SK-N-SH (cell line): ENCODE data around the gene RNU7-1. TPM values are rescaled to one million over a fixed set of nuclear protein-coding genes. Genes with fewer than 3 reads are reported as not detected.

Experiments
- CTCF ChIA-PET: fragments of 300-600, 350-600 bp; formaldehyde crosslinking; extraction: SDS; loops from one replicate; lab custom pipeline; 2021; lab: Yijun Ruan, JAX
- POLR2A ChIA-PET: fragments of 350-600 bp; sonication (Branson Sonifier 250); formaldehyde crosslinking; extraction: SDS; loops from one replicate; lab custom pipeline; 2020; ENCODE audit warnings: antibody characterized with exemption, inconsistent platforms; lab: Yijun Ruan, JAX
- DNase-seq: peaks from one replicate; pipeline ENCODE4 v3.0.0; 2012
- H2AFZ ChIP-seq: fragments of 200-600 bp; sonication (generic); 2 replicates; pipeline ENCODE4 v1.8.1; 2016; ENCODE audit warnings: antibody characterized with exemption, mild to moderate bottlenecking, low read depth
- H3F3A ChIP-seq: fragments of 200-600 bp; sonication (generic); replicated peaks from 2 replicates; pipeline ENCODE3; 2016; ENCODE audit warnings: antibody characterized with exemption, mild to moderate bottlenecking; ENCODE audit not compliant: insufficient read depth
- H3K27ac ChIP-seq, 2 experiments: fragments of 200-500 bp in 1 of 2; fragments of 200-600 bp in 1 of 2; sonication (Bioruptor generic) in 1 of 2; sonication (generic), shearing (Covaris generic) in 1 of 2; 2 replicates each; pipeline versions ENCODE4 v1.5.1 to v1.6.1; 2014 to 2016; ENCODE audit warnings: low read depth in 2 of 2, inconsistent platforms in 1 of 2, low read length in 1 of 2, mild to moderate bottlenecking in 1 of 2, mixed read lengths in 1 of 2
- H3K27me3 ChIP-seq: fragments of 200-600 bp; sonication (generic), shearing (Covaris generic); 2 replicates; pipeline ENCODE4 v1.6.1; 2016; ENCODE audit warnings: mixed run types; ENCODE audit not compliant: insufficient read depth
- H3K36me3 ChIP-seq, 2 experiments: fragments of 200-500 bp in 1 of 2; fragments of 200-600 bp in 1 of 2; sonication (Bioruptor generic) in 1 of 2; sonication (generic) in 1 of 2; replicated peaks in 1 of 2; 2 replicates each; pipeline versions ENCODE3 to v1.5.1; 2014 to 2016; ENCODE audit warnings: low read length in 1 of 2, mild to moderate bottlenecking in 1 of 2; ENCODE audit not compliant: insufficient read depth in 2 of 2, control insufficient read depth in 1 of 2
- H3K4me1 ChIP-seq, 2 experiments: fragments of 200-500 bp in 1 of 2; fragments of 200-600 bp in 1 of 2; sonication (Bioruptor generic) in 1 of 2; sonication (generic), shearing (Covaris generic) in 1 of 2; 2 replicates each; pipeline versions ENCODE4 v1.5.1 to v1.6.1; 2014 to 2016; ENCODE audit warnings: low read depth in 1 of 2, low read length in 1 of 2, mixed run types in 1 of 2; ENCODE audit not compliant: insufficient read depth in 2 of 2, control insufficient read depth in 1 of 2
- H3K4me2 ChIP-seq: fragments of 200-600 bp; sonication (generic), shearing (Covaris generic); 2 replicates; pipeline ENCODE4 v1.6.1; 2017; ENCODE audit warnings: mixed run types
- H3K4me3 ChIP-seq, 2 experiments: fragments of 200-500 bp in 1 of 2; fragments of 200-600 bp in 1 of 2; sonication (Bioruptor generic) in 1 of 2; sonication (generic), shearing (Covaris generic) in 1 of 2; 2 replicates each; pipeline versions ENCODE4 v1.5.1 to v1.8.1; 2014 to 2016; ENCODE audit warnings: low read depth in 2 of 2, inconsistent platforms in 1 of 2, low read length in 1 of 2, mild to moderate bottlenecking in 1 of 2, mixed read lengths in 1 of 2, moderate library complexity in 1 of 2
- H3K79me2 ChIP-seq: fragments of 200-600 bp; sonication (generic); 2 replicates; pipeline ENCODE4 v1.8.1; 2017; ENCODE audit warnings: mild to moderate bottlenecking; ENCODE audit not compliant: insufficient read depth
- H3K9ac ChIP-seq: fragments of 200-600 bp; sonication (generic); 2 replicates; pipeline ENCODE4 v1.6.1; 2017; ENCODE audit warnings: mixed run types
- H3K9me2 ChIP-seq: fragments of 200-600 bp; sonication (generic); 2 replicates; pipeline ENCODE4 v1.6.1; 2017; ENCODE audit warnings: mixed run types
- H3K9me3 ChIP-seq: fragments of 200-600 bp; sonication (generic); 2 replicates; pipeline ENCODE4 v1.6.1; 2017; ENCODE audit warnings: mixed run types, mild to moderate bottlenecking, moderate library complexity
- H4K20me1 ChIP-seq: fragments of 200-600 bp; sonication (generic); 2 replicates; pipeline ENCODE4 v1.6.1; 2017; ENCODE audit warnings: mild to moderate bottlenecking, mixed run types; ENCODE audit not compliant: insufficient read depth
- EP300 ChIP-seq, 2 experiments: IDR thresholded peaks; 2 replicates each; pipeline versions ENCODE4 v1.4.0 to v1.6.1; 2012; ENCODE audit warnings: borderline replicate concordance in 1 of 2, low read depth in 1 of 2, low read length in 1 of 2
- EZH2phosphoT487 ChIP-seq: fragments of 200-600 bp; sonication (generic); IDR thresholded peaks from 2 replicates; pipeline ENCODE4 v1.6.1; 2017; ENCODE audit warnings: low read depth, mixed run types, mild to moderate bottlenecking, antibody characterized with exemption, moderate library complexity, borderline replicate concordance
- GABPA ChIP-seq: IDR thresholded peaks from 2 replicates; pipeline ENCODE4 v1.4.0; 2012; ENCODE audit warnings: low read depth, mild to moderate bottlenecking
- GATA2 ChIP-seq: sonication (generic); formaldehyde crosslinking; IDR thresholded peaks from 2 replicates; pipeline ENCODE4 v1.5.0; 2020; ENCODE audit warnings: mild to moderate bottlenecking, missing genetic modification reagents
- MXI1 ChIP-seq: IDR thresholded peaks from 2 replicates; pipeline ENCODE4 v1.6.1; 2012; ENCODE audit warnings: mild to moderate bottlenecking, low read depth, low read length, improper control_type of control experiment
- POLR2AphosphoS5 ChIP-seq: IDR thresholded peaks from 2 replicates; pipeline ENCODE4 v1.6.1; 2012; ENCODE audit warnings: low read depth, low read length
- RAD21 ChIP-seq: IDR thresholded peaks from 2 replicates; pipeline ENCODE4 v1.6.1; 2012; ENCODE audit warnings: mild to moderate bottlenecking, low read length
- RFX5 ChIP-seq: IDR thresholded peaks from 2 replicates; pipeline ENCODE4 v1.6.1; 2012; ENCODE audit warnings: mild to moderate bottlenecking, improper control_type of control experiment, low read length
- TAF1 ChIP-seq: IDR thresholded peaks from 2 replicates; pipeline ENCODE4 v1.6.1; 2012; ENCODE audit warnings: low read depth, mild to moderate bottlenecking, low read length, moderate library complexity, borderline replicate concordance
- YY1 ChIP-seq: IDR thresholded peaks from 2 replicates; pipeline ENCODE4 v1.4.0; 2012; ENCODE audit warnings: low read depth, mild to moderate bottlenecking
- WGBS: methylation state at CpG from one replicate; pipeline ENCODE4 v1.1.6; 2017; ENCODE audit warnings: low lambda C conversion rate; 5-methylcytosine and 5-hydroxymethylcytosine counted together
- polyA plus RNA-seq, 3 experiments: library from polyadenylated mRNA; depleted of rRNA; stranded (reverse); fragments of >200 nt; gene quantifications; 2 replicates each; pipeline ENCODE4 v1.2.3, GENCODE V29; 2012
- TF ChIP-seq, protein P1 (sequence below): IDR thresholded peaks from 2 replicates; pipeline ENCODE4 v1.4.0; 2012; ENCODE audit warnings: low read depth, borderline replicate concordance
- TF ChIP-seq, protein P2 (sequence below): IDR thresholded peaks from 2 replicates; pipeline ENCODE4; 2012
- TF ChIP-seq, protein P3 (sequence below): fragments of 150-350 bp; IDR thresholded peaks from 2 replicates; pipeline ENCODE4 v1.6.1; 2017; ENCODE audit warnings: antibody characterized with exemption, low read length, low read depth, borderline replicate concordance
- TF ChIP-seq, protein P4 (sequence below): fragments of 150-350 bp; IDR thresholded peaks from 2 replicates; pipeline ENCODE4 v1.6.1; 2016; ENCODE audit warnings: mild to moderate bottlenecking, low read depth, low read length

The RNU7-1 gene
- polyA plus RNA-seq, 1 of the 3 experiments (the other 2 are of a cell fraction), result not detected

DNA sequence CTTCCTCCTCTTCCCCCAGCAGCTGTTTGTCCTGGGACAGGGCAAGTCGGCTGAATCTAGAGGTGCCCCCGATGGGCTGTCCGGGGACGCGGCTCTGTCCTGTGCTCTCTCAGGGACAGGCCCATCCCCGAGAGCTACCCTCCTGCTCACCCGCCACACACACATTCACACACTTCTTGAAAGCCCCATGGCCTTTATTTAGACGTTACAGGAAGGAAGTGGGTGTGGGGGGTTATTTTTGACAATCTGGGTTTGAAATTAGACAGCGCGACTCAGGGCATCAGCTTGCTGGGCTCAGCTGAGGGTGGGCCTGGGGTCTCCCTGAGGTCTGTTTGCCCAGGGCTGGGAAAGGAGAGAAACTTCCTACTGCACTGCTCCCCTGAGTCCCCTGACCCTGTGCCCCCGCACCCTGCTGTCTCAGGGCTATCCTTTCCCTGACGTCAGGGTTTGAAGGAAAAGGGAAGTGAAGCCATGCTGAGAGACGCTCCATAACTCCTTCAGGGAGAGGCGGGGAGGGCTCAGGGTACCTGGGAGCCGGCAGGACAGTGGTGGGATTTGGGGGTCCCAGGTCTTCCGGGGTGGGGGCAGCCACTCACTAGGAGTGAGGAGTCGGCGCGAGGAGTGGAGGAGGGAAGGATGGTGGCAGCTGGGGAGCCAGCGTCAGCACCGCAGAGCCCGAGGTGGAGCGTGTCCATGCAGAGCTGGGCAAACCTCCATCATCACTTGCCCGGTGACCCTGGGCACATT is 15.6 kb downstream of the RNU7-1 start:
- H3K79me2 ChIP-seq, result no peaks in the 10 kb centered on the region
- no peaks in the 10 kb centered on the region for H3K27me3 ChIP-seq
- H3K27ac ChIP-seq, result no peak overlapping the region
- no peak for DNase-seq
- H3K4me2 ChIP-seq, result no peak overlapping the region
- H3K4me1 ChIP-seq, result peaks cover 0 to 8% of the 10 kb centered on the region in 2 experiments; a peak in 2 of 4 replicates
- no peaks in the 10 kb centered on the region for H3K9me3 ChIP-seq
- no peak overlapping the region for H2AFZ ChIP-seq
- WGBS, result 88% methylated on average over 22 of the region's 24 CpGs
- TF ChIP-seq, protein P1, sequence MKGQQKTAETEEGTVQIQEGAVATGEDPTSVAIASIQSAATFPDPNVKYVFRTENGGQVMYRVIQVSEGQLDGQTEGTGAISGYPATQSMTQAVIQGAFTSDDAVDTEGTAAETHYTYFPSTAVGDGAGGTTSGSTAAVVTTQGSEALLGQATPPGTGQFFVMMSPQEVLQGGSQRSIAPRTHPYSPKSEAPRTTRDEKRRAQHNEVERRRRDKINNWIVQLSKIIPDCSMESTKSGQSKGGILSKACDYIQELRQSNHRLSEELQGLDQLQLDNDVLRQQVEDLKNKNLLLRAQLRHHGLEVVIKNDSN, result no peak
- TF ChIP-seq RAD21, result no peak
- no peak for TF ChIP-seq EZH2phosphoT487
- TF ChIP-seq, protein P2, sequence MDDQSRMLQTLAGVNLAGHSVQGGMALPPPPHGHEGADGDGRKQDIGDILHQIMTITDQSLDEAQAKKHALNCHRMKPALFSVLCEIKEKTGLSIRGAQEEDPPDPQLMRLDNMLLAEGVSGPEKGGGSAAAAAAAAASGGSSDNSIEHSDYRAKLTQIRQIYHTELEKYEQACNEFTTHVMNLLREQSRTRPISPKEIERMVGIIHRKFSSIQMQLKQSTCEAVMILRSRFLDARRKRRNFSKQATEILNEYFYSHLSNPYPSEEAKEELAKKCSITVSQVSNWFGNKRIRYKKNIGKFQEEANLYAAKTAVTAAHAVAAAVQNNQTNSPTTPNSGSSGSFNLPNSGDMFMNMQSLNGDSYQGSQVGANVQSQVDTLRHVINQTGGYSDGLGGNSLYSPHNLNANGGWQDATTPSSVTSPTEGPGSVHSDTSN, result no peak
- TF ChIP-seq, protein P3, sequence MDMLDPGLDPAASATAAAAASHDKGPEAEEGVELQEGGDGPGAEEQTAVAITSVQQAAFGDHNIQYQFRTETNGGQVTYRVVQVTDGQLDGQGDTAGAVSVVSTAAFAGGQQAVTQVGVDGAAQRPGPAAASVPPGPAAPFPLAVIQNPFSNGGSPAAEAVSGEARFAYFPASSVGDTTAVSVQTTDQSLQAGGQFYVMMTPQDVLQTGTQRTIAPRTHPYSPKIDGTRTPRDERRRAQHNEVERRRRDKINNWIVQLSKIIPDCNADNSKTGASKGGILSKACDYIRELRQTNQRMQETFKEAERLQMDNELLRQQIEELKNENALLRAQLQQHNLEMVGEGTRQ, result no peak
- no peak for TF ChIP-seq TAF1
- TF ChIP-seq POLR2AphosphoS5, result no peak
- TF ChIP-seq, protein P4, sequence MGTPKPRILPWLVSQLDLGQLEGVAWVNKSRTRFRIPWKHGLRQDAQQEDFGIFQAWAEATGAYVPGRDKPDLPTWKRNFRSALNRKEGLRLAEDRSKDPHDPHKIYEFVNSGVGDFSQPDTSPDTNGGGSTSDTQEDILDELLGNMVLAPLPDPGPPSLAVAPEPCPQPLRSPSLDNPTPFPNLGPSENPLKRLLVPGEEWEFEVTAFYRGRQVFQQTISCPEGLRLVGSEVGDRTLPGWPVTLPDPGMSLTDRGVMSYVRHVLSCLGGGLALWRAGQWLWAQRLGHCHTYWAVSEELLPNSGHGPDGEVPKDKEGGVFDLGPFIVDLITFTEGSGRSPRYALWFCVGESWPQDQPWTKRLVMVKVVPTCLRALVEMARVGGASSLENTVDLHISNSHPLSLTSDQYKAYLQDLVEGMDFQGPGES, result no peak
- H4K20me1 ChIP-seq, result no peaks in the 10 kb centered on the region
- ChIA-PET CTCF (interaction anchor here (1.4 to 8.0 kb wide), 3 partner anchors 14 to 149 kb away, joined by 4 to 114 read pairs (median 62); partner anchors contain the start of genes C12orf57 and RNU7-1), POLR2A (interaction anchor here (1.5 kb wide), 1 partner anchor 15 kb away, joined by 3 read pairs; the partner anchor contains the start of gene C12orf57)
- no peak overlapping the region for H3K4me3 ChIP-seq
- peaks cover 2% of the 10 kb centered on the region for H3F3A ChIP-seq
- H3K36me3 ChIP-seq, result peaks cover 0 to 1% of the 10 kb centered on the region in 2 experiments
- H3K9ac ChIP-seq, result no peak overlapping the region
- H3K9me2 ChIP-seq, result no peaks in the 10 kb centered on the region

DNA sequence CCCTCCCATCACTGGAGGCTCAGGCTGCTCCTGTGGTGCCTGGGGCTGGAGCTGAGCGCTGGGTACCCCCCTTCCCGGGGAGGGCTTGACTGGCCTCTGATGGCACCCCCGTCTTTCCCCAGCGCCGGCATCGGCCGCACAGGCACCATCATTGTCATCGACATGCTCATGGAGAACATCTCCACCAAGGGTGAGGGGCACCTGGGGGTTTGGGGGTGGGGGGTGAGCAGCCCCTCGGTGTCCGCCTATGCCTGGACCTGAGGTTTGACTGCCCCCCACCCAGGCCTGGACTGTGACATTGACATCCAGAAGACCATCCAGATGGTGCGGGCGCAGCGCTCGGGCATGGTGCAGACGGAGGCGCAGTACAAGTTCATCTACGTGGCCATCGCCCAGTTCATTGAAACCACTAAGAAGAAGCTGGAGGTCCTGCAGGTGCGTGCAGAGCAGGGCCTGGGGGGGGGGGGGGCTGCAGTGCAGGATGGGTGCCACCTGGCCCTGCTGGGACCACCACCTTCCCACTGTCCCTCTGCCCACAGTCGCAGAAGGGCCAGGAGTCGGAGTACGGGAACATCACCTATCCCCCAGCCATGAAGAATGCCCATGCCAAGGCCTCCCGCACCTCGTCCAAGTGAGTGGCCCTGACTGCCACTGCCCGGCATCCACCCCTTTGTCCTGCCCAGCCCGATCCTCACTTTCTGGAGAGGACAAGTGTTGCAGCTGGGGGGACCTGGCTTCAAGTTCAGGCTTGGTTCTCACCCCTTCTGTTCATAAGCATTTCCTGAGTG is 16.4 kb downstream of the RNU7-1 start:
- Histone ChIP-seq H2AFZ (no peak overlapping the region), H3K9me2 (no peaks in the 10 kb centered on the region), H3K4me3 (no peak overlapping the region), H3K27ac (no peak overlapping the region), H4K20me1 (no peaks in the 10 kb centered on the region), H3K36me3 (peaks cover 0 to 9% of the 10 kb centered on the region in 2 experiments), H3K9ac (no peak overlapping the region), H3K4me1 (peaks cover 0 to 8% of the 10 kb centered on the region in 2 experiments; a peak in 2 of 4 replicates), H3K79me2 (no peaks in the 10 kb centered on the region), H3K9me3 (no peaks in the 10 kb centered on the region), H3K27me3 (no peaks in the 10 kb centered on the region), H3K4me2 (no peak overlapping the region), H3F3A (peaks cover 9% of the 10 kb centered on the region)
- POLR2A ChIA-PET, result interaction anchor here (0.7 to 6.8 kb wide), 3 partner anchors 15 to 35 kb away, joined by 3 to 62 read pairs (median 3); partner anchors contain the start of genes C12orf57 and RNU7-1
- no peak for DNase-seq
- WGBS, result 70% methylated on average over 12 of the region's 26 CpGs
- CTCF ChIA-PET, result interaction anchor here (0.7 to 8.0 kb wide), 4 partner anchors 15 to 153 kb away, joined by 3 to 114 read pairs (median 33); partner anchors contain the start of genes C12orf57 and RNU7-1
- TF ChIP-seq, protein P1, result no peak
- TF ChIP-seq, protein P2, result no peak
- no peak for TF ChIP-seq MXI1
- TF ChIP-seq GATA2 (CRISPR knock-in tag), result no peak
- TF ChIP-seq GABPA, result no peak
- no peak for TF ChIP-seq RFX5
- no peak for TF ChIP-seq YY1
- TF ChIP-seq EP300 (IDR thresholded peaks at IDR 0.05; ENCODE audit: borderline replicate concordance in 1 of 2, low read depth in 1 of 2, low read length in 1 of 2), result no peak
